Measurements from ENCODE around the gene SYT12. TPM values are rescaled to one million over a fixed set of nuclear protein-coding genes. Genes with fewer than 3 reads are reported as not detected.
A peak's percentile ranks its signal among the peaks of the same experiment; 100 is the strongest.

Gene SYT12
- total and polyA plus RNA-seq, 9 of the 15 experiments (the other 6 are each of a cell fraction or from before 2014, with no cell fraction given), result 0.03 to 0.11 (median 0.03) TPM; not detected in 4

DNA sequence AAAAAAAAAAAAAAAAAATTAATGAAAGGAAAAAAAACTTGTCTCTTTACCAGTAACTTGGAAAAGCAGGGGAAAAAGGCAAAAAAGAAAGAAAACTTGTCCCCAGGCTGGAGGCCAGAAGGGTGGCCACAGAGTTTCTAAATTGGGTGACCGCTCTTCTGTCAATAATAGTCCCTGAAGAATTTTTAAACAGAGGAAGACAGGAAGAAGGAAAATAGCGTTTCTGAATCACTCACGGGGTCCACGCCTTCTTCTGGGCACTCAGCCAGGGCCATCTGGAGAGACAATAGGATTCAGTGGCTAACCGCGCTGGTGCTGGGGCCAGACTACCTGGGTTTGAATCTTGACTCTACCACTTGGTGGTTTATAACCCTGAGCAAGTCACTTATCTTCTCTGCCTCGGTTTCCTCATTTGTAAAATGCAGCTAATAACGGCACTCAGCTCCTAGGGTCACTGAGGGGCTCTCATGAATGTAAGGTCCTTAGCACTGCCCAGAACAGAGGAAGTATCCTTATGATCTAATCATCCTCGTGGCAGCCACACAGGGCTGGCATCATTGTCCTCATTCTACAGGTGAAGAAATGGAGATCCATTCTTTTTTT, 40.9 kb upstream of the SYT12 start (continued):
- TF ChIP-seq FOXM1 (IDR thresholded peaks at IDR 0.05; ENCODE audit: low read depth) (no peak), FOXM1 (CRISPR knock-in tag; IDR thresholded peaks at IDR 0.05; ENCODE audit: low read depth) (no peak), ZNF23 (CRISPR knock-in tag; IDR thresholded peaks at IDR 0.05) (no peak), SMAD3 (CRISPR knock-in tag; conservative IDR thresholded peaks at IDR 0.05) (no peak), BRD4 (IDR thresholded peaks at IDR 0.05) (no peak), SRF (CRISPR knock-in tag; IDR thresholded peaks at IDR 0.05) (no peak), ZNF263 (CRISPR knock-in tag; IDR thresholded peaks at IDR 0.05; ENCODE audit: borderline replicate concordance) (no peak), ETV5 (CRISPR knock-in tag; IDR thresholded peaks at IDR 0.05; ENCODE audit: low read depth) (0 out of 2 replicates have a peak, but pooled peaks have one; percentile 51), PCBP2 (IDR thresholded peaks at IDR 0.05; ENCODE audit: low read depth, low read length, poor library complexity, severe bottlenecking) (no peak), RBM15 (IDR thresholded peaks at IDR 0.05; ENCODE audit: insufficient read depth, low read length) (no peak), RBM25 (IDR thresholded peaks at IDR 0.05; ENCODE audit: low read depth, low read length, severe bottlenecking) (no peak), BACH1 (tag; IDR thresholded peaks at IDR 0.05) (no peak), TAF15 (IDR thresholded peaks at IDR 0.05; ENCODE audit: low read depth, low read length) (no peak), SIN3B (IDR thresholded peaks at IDR 0.05; ENCODE audit: low read depth) (no peak), DIDO1 (tag; IDR thresholded peaks at IDR 0.05; ENCODE audit: low read depth) (no peak), CTBP1 (IDR thresholded peaks at IDR 0.05; ENCODE audit: borderline replicate concordance) (peak; percentile 21; the same call in 1 of the 2 replicates), DMBX1 (CRISPR knock-in tag; IDR thresholded peaks at IDR 0.05; ENCODE audit: borderline replicate concordance) (no peak), MYNN (IDR thresholded peaks at IDR 0.05) (0 out of 2 replicates have a peak, but pooled peaks have one; percentile 28), MYNN (CRISPR knock-in tag; IDR thresholded peaks at IDR 0.05) (no peak), IFI16 (CRISPR knock-in tag; IDR thresholded peaks at IDR 0.05) (no peak), NFYB (IDR thresholded peaks at IDR 0.05; ENCODE audit: extremely low read depth, insufficient read length) (no peak), RBFOX2 (IDR thresholded peaks at IDR 0.05; ENCODE audit: low read depth, low read length) (no peak)
- TF ChIP-seq, protein P1, sequence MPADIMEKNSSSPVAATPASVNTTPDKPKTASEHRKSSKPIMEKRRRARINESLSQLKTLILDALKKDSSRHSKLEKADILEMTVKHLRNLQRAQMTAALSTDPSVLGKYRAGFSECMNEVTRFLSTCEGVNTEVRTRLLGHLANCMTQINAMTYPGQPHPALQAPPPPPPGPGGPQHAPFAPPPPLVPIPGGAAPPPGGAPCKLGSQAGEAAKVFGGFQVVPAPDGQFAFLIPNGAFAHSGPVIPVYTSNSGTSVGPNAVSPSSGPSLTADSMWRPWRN (IDR thresholded peaks at IDR 0.05; ENCODE audit: low read depth), result 0 out of 2 replicates have a peak, but pooled peaks have one; percentile 12
- TF ChIP-seq, protein P2, sequence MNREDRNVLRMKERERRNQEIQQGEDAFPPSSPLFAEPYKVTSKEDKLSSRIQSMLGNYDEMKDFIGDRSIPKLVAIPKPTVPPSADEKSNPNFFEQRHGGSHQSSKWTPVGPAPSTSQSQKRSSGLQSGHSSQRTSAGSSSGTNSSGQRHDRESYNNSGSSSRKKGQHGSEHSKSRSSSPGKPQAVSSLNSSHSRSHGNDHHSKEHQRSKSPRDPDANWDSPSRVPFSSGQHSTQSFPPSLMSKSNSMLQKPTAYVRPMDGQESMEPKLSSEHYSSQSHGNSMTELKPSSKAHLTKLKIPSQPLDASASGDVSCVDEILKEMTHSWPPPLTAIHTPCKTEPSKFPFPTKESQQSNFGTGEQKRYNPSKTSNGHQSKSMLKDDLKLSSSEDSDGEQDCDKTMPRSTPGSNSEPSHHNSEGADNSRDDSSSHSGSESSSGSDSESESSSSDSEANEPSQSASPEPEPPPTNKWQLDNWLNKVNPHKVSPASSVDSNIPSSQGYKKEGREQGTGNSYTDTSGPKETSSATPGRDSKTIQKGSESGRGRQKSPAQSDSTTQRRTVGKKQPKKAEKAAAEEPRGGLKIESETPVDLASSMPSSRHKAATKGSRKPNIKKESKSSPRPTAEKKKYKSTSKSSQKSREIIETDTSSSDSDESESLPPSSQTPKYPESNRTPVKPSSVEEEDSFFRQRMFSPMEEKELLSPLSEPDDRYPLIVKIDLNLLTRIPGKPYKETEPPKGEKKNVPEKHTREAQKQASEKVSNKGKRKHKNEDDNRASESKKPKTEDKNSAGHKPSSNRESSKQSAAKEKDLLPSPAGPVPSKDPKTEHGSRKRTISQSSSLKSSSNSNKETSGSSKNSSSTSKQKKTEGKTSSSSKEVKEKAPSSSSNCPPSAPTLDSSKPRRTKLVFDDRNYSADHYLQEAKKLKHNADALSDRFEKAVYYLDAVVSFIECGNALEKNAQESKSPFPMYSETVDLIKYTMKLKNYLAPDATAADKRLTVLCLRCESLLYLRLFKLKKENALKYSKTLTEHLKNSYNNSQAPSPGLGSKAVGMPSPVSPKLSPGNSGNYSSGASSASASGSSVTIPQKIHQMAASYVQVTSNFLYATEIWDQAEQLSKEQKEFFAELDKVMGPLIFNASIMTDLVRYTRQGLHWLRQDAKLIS (CRISPR knock-in tag; IDR thresholded peaks at IDR 0.05), result no peak
- TF ChIP-seq, protein P3, sequence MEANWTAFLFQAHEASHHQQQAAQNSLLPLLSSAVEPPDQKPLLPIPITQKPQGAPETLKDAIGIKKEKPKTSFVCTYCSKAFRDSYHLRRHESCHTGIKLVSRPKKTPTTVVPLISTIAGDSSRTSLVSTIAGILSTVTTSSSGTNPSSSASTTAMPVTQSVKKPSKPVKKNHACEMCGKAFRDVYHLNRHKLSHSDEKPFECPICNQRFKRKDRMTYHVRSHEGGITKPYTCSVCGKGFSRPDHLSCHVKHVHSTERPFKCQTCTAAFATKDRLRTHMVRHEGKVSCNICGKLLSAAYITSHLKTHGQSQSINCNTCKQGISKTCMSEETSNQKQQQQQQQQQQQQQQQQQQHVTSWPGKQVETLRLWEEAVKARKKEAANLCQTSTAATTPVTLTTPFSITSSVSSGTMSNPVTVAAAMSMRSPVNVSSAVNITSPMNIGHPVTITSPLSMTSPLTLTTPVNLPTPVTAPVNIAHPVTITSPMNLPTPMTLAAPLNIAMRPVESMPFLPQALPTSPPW (CRISPR knock-in tag; IDR thresholded peaks at IDR 0.05), result no peak

Measured in K562 (cell line).